UCSD-AML1 (cell line): ENCODE measurements around the gene CDC42BPA.

ENCODE experiments used
- DNase-seq: peaks from one replicate; lab custom pipeline; 2025; ENCODE audit not compliant: unreplicated experiment; lab: John Stamatoyannopoulos, UW

Gene CDC42BPA

DNA sequence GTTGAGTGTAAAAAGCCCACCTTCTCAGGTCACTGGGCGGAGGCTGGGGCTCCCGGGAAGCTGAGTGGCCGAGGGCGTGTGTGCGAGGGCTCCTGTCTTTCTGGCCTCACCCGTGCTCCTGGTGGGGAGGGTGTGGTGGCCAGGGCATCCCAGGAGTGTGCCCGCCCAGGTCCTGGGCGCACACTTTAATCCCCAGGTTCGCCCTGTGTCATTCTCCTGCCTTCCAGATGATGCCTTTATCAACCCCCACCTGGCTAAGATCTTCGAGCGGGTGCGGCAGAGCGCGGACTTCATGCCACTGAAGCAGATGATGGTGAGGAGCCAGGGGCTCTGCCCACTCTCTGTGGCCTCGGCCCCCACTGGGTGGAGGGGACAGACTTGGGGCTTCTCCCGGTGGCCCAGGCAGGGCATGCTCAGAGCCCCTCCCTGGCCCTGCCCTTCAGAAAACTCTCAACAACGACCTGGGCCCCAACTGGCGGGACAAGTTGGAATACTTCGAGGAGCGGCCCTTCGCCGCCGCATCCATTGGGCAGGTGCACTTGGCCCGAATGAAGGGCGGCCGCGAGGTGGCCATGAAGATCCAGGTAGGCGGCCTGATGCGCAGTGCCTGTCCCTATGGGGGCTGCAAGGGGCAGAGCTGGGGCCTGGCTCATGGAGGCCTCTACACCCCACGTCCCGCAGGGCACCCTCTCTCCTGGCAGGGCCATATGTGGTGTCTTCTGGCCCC, 335.7 kb downstream of the CDC42BPA start:
- DNase-seq: no peak

DNA sequence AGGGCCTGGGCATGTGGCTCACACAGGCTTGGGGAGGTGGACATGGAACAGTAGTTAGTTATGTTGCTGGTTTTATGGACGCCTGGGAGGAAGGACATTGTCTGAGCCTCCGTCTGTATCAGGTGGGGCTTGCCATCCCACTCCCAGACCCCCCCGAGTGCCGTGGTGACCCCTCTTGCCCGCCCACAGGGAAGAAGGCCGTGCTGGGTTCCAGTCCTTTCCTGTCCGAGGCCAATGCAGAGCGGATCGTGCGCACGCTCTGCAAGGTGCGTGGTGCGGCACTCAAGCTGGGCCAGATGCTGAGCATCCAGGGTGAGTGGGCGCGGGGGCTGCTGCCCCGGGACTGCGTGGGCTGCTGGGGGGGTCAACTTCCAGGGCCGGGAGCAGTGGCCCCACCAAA, 336.5 kb downstream of the CDC42BPA start:
- DNase-seq: no peak

DNA sequence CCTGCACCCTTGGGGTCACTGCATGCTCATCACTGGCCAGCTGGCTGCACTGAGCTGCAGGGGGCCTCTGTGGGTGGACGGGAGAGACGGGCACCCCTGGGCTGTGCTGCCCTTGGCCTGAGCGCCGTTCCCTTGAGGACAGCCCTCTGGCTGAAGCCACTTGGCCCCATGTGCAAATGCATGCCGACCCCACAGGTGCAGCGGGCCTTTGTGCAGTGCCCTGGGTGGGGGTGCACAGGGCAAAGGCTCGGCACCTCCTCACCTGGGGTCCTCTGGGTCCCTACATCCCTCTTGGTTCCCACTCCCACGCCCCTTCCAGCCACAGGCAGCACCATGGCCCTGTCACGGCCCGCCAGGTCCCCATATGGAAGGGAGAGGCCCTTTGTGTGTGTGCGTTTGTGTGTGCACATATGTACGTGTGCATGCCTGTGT, 336.9 kb downstream of the CDC42BPA start:
- no peak for DNase-seq

DNA sequence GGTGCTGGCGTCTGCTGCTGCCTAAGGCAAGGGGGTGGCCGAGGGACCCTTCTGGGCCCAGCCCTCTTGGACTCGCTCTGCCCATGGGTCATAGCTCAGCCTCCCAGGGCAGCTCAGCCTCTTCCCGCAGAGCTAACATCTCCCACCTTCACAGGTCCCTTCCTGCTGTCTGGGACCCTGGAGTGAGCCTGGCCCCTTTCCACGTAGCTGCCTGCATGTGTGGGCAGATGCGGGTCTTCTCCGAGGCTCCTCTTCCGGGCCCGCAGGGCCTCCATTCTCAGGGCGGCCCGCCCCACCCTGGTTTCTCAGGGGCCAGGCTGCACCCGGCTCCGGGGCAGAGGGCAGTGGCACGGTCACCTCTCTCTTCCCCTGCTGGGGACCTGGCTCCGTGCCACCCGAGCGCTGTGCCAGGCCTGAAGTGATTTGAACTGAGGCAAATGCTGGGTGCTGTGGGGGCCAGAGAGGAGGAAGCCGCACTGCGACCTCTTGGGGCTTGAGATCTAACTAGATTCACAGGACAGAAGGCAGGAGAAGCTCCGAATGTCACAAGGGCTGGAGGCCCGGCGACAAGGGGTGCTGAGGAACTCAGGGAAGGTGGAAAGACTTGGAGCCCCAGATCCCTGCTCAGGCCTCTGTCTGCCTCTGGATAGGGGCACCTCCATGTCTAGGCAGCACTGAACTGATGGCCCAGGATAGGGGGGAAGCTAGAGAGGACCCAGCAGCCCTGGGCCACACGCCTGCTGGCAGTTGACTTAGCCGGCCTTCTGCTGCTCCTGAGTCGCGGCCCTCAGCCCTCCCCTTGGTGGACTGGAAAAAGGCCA, 337.5 kb downstream of the CDC42BPA start:
- DNase-seq: no peak

DNA sequence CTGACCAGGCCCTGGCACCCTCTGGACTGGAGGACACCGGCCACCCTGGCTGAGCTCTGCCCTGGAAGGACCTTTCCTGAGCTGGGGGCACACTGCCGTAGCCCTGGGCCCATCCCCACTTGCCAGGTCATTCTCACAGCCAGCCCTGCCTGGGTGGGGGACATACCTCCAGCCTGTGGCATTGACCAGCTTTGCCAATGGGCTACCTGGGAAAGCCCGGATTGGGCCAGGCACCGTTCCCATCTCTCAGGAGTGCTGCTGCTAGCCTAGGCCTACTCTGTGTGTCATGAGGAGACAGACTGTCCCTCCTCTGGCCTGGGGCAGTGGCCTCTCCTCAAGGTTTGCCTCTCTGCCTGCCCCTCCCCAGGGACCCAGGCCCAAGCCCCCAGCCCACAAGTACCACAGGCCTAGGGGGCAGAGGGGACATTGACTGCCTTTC, 338.2 kb downstream of the CDC42BPA start:
- no peak for DNase-seq

DNA sequence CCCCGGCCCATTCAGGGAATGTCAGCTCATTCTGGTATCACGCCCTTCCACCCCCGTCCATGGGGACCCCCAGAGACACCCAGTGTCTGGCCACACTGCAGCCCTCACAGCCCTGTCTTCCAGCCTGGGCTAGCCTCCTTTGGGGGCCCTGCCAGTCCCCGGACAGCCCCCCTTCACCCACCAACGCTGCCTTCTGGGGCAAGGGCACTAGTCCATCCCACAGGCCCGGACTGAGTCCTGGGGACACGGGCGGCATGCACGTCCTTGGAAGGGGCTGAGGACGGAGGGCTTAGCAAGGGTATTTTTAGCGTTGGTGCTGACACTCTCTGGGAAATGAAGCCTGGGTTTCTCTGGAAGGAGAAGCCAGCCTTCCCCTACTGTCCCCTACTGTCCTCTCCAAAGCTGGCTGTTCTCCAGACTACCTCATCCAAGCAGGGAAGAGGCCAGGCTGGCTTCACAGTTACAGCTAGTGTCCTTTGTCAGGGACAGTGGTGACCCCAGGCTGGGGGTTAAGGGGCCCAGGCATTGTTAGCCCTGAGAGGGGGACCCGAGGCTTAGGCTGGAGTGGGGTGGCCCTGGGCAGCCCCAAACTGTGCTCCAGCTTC, 338.7 kb downstream of the CDC42BPA start:
- DNase-seq: no peak

DNA sequence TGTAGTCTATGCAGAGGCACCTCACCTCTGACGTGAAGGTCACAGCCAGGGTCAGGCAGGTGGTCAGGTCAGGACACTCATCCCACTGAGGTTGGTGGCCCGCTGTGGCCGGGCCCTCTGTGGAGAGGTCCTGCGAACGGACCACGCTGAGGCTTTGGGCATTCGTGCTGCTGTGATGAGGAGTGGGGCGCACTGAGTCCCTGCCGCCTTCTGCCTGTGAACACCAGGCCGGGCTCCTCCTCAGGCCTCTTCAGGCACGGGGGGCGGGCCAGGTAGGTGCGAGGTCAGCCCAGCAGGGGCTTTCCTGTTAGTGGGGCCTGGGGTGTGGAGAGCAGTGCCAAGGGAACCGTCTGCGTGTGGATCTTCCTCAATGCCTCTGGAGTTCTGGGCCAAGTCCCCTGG, 339.2 kb downstream of the CDC42BPA start:
- no peak for DNase-seq

DNA sequence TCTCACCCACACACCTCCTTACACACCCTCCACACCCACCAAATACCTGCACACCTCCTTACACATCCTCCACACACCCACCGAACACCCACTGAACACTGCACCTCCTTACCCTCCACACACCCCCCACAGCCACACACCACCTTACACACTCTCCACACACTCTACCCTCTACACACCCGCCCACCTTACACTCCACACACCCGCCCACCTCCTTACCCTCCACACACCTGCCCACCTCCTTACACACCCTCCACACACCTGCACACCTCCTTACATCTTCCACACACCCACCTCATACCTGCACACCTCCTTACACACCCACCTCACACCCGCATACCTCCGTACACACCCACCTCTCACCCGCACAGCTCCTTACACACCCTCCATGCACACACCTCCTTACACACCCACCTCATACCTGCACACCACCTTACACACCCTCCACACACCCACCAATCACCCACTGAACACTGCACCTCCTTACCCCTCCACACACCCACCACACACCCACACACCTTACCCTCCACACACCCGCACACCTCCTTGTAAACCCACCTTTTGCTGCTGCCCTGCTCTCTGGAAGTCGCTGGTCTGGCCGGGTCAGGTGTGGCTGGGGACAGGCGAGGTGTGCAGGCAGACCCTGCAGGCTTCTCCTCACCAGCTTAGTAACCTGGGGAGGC, 339.7 kb downstream of the CDC42BPA start:
- DNase-seq: no peak

DNA sequence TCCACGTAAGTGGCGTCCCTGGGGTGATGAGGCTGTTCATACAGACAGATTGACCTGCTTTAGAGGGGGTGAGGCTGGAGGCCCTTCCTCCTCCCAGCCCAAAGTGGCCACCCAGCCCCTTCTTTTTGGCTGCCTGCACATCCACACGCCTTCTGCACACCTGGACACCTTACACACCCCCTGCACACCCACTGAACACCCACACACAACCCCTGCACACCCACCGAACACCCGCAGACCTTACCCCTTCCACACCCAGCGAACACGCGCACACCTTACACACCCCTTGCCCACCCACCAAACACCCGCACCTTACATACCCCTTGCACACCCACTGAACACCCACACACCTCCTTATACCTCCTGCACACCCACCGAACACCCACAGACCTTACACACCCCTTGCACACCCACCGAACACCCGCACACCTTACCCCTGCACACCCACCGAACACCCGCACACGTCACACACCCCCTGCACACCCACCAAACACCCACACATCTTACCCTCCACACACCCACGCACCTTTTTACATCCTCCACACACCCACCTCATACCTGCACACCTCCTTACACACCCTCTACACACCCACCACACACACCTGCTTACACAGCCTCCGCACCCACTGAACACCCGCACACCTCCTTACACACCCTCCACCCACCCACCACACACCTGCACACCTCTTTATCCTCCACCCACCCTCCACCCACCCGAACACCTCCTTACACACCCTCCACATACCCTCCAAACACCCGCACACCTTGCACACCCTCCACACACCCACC, 340.5 kb downstream of the CDC42BPA start:
- no peak for DNase-seq

DNA sequence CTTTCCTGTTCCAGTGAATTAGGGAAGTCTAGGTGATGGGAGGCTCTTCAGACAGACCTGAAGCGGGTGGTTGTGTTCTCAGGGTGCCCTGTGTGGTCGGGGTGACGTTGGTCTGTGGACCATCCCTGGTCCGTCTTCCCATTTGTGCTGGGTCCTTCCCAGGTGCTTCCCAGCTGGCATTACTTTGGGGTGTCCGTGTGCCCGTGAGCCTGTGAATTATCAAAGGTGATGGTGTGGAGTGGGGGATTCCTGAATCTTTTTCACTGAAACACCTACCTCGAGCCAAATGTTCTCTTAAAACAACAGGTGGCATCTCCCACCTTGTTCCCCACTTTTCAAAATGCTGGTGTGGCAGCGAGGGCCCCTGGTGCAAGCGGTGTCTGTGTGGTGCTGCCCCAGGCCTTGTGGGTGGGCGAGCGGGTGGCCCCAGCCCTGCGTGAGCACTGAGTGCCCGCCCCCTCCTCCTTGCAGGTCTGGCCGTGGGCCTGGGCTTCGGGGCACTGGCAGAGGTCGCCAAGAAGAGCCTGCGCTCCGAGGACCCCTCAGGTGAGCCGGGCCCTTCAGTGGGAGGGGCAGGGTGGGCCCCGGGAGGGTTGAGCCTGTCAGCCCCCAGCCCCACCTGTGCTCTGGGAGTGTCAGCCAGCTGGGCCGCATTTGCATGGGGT, 341.2 kb downstream of the CDC42BPA start:
- DNase-seq: no peak

DNA sequence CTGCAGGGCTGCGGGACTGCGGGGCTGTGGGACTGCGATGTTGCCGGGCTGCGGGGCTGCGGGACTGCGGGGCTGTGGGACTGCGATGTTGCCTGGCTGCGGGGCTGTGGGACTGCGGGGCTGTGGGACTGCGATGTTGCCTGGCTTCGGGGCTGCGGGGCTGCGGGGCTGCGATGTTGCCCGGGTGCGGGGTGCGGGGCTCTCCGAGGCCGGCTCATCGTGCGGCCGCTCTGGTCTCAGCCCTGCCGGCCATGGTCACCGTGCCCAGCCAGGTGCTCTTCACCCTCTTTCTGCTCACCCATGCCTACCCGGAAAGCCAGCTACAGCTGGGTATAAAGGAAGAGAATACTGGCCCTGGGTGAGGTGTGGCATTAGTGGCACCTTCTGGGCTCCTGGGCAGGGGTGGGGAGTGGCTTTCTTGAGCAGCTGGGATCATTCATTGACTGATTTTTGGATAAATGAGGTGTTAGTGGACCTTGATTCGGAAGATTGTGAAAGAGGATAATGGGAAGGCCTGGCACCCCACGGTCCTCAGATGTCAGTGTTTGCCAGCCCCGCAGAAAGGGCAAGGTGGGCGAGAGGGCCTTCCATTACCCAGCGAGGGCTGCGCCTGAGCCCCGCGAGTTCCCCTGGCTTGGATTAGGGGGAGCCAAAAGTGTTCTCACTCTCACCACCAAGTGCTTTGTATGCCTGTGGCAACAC, 341.9 kb downstream of the CDC42BPA start:
- DNase-seq: no peak

DNA sequence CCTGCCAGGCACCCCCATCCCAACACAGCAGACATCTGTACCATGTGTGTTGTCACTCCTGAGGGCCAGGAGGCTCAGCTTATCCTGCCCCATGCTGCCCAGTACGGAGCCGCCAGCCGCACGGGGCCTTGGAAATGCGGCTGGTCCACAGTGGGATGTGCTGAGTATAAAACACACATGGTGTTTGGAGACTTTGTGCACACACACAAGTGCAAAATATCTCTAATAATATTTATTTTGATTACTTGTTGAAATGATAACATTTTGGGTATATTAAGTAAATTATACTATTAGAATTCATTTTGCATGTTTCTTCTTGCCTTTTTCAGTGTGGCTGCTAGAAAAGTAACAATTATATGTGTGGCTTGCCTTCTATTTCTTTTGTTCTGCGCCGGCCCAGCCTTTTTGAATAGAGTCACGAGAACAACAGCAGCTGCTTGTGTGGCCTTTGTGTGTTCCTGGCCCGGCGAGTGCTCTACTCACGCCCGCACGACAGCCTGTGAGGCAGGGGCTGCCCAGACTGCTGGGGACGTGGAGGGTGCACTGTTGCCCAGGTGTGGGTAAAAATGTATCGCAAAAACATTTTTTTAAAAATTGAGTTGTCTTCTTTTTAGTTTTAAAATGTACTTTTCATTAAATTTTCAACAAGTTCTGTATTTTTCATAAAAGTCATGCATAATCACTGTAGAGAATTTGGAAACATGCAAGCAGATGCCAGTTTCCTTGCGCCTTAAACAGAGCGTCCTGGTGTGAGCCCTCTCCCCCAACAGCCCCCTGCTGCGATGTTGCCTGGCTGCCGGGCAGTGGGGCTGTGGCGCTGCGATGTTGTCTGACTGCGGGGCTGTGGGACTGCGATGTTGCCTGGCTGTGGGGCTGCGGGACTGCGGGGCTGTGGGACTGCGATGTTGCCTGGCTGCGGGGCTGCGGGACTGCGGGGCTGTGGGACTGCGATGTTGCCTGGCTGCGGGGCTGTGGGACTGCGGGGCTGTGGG, 342.7 kb downstream of the CDC42BPA start:
- no peak for DNase-seq

DNA sequence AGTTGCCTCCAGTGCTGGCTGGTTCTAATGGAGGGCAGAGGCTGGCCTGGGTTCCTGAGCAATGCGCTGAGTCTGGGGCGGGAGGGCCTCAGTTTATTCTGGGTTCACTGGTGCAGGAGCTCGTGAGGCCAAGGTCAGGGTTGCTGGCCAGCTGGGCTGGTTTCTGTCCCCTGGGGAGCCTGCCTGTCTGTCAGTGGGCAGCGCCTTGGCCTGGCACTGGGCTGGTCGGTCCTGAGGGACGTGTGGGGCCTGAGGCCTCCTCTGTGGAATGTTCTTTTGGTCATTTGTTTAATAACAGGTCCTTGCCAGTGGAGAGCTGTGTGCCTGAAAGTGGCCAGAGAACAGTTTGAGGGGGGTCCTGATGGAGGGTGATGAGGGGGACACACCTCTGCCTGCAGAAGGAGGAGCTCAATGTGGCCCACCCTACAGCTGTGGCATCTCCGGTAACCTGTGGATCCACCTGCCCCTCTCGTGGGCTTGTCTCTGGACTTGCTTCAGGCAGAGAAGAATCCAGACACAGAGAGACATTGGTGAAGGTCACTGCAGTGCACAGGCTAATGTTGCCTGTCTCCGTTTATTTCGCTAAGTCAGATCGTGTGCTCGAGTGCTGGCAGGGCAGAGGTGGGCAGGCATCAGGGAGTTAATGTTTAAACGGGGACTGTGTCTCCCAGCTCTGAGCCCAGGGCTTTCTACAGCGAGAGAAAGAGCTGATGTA, 343.6 kb downstream of the CDC42BPA start:
- DNase-seq: no peak

DNA sequence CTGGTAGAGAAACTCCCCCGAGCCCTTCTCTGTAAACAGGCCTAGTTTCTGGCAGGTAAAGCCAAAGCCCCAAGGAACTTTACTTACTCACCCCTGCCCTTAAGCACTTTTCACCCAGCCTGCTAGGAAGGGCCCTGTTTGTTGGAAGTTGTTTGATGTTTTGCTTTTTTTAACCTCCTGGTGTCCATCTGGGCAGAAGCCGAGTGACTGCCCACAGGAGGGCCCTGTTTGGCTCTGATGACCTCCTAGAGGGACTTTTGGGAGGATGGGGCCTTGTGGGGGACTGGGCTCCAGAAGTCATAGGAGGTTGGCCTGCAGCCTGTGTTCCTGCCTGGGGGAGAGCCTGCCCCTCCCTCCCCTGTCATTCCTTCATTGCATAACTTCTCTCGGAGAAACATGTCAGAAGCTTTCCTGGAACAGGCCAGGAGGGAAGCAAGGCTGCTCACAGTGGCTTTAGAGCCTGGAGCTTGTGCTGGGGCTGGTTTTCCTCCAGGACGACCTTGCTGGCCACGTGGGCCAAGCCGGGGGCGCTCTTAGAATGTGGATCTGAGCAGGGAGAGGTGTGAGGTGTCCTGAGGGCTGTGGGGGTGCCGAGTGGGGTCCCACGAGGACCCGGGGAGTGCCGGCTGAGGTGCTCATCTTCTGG, 344.3 kb downstream of the CDC42BPA start:
- DNase-seq: no peak

DNA sequence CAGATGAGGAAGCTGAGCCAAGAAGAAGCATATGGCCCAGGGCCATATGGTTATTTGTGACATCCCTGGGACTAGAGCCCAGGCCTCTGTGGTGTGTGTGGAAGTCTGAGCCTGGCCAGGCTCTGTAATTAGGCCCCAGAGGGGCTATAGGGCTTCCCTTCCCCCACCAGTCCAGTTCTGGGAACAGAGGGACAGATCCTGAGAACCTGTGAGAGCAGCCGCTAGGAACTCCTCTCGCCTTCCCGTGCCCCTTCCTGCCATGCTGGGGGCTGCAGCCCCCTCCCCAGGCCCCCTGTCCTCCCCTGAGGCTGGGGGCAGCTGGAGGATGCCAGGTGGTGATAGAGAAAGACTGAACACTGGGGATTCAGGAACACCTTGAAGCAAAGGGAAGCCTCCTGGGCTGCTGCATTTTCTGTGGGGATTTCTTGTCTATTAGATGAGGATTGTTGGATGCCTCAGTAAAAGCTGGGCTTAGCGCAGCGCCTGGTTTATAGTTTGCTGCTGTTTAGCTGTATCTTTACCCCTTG, 344.9 kb downstream of the CDC42BPA start:
- DNase-seq: no peak

DNA sequence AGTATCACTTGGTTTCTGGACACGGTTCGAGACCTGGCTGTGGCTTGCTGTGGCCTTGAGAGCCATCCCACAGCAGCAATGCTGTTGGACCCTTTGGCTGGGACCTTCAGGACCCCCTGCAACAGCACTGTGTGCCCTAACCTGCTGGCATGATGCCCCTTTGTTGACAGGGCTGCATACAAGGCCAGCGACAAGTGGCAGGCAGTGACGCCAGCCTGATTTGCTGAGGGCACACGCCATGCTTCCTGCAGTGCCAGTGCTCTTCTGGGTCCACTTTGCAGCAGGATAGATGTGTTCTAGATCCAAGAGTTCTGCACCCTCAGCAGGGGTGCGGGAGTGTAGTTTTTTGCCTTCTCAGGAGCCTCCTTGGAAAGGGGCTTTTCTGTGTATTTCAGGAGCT, 345.4 kb downstream of the CDC42BPA start:
- no peak for DNase-seq

DNA sequence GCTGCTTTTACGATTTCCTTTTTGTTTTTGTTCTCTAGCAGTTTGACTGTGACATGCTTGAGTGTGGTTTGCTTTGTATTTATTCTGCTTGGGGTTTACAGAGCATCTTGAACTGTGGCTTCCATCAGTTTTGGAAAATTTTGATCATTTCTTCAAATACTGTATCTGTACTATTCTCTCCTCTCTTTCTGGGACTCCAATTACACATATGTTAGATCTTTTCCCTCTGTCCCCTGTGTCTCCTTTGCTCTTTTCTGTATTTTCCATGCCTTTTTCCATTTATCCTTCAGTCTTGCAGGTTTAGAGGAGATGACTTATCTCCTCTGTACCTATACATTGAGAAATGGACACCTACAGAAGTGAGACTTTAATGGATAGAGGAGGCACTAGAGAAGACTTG, 346.5 kb downstream of the CDC42BPA start:
- no peak for DNase-seq
